Muscle layer of colon (tissue), 2 donors: ENCODE measurements around the gene AIRE.

ENCODE experiments used
- H3K27ac ChIP-seq: one replicate; pipeline ENCODE4 v1.7.0; 2013; ENCODE audit warnings: low read depth, mild to moderate bottlenecking, low read length, moderate library complexity
- H3K27me3 ChIP-seq, 2 donors: one replicate each; pipeline ENCODE4 v1.7.0; 2013; ENCODE audit warnings: low read length in 2 of 2, mild to moderate bottlenecking in 2 of 2; ENCODE audit not compliant: insufficient read depth in 2 of 2, control insufficient read depth in 1 of 2
- H3K36me3 ChIP-seq: one replicate; pipeline ENCODE4 v1.7.0; 2013; ENCODE audit warnings: mild to moderate bottlenecking, low read length; ENCODE audit not compliant: insufficient read depth
- H3K4me1 ChIP-seq: one replicate; pipeline ENCODE4 v1.7.0; 2013; ENCODE audit warnings: mild to moderate bottlenecking, low read length; ENCODE audit not compliant: insufficient read depth
- H3K4me3 ChIP-seq, 2 donors: one replicate each; pipeline ENCODE4 v1.7.0; 2013; ENCODE audit warnings: low read length in 2 of 2, low read depth in 1 of 2, mild to moderate bottlenecking in 1 of 2, moderate library complexity in 1 of 2
- H3K9ac ChIP-seq: one replicate; pipeline ENCODE4 v1.7.0; 2013; ENCODE audit warnings: low read length
- H3K9me3 ChIP-seq: one replicate; pipeline ENCODE4 v1.7.0; 2013; ENCODE audit warnings: mild to moderate bottlenecking, low read length
- donor health status: abdominal sarcoma.
- donor health status: Adenocarcinoma of cecum.

The AIRE gene

GRCh38 chr21:44314561-44314960, 28.9 kb downstream of the AIRE start:
- Histone ChIP-seq H3K4me3 (no peak overlapping the region), H3K36me3 (peaks cover 19% of the 10 kb centered on the region), H3K27ac (no peak overlapping the region)

DNA sequence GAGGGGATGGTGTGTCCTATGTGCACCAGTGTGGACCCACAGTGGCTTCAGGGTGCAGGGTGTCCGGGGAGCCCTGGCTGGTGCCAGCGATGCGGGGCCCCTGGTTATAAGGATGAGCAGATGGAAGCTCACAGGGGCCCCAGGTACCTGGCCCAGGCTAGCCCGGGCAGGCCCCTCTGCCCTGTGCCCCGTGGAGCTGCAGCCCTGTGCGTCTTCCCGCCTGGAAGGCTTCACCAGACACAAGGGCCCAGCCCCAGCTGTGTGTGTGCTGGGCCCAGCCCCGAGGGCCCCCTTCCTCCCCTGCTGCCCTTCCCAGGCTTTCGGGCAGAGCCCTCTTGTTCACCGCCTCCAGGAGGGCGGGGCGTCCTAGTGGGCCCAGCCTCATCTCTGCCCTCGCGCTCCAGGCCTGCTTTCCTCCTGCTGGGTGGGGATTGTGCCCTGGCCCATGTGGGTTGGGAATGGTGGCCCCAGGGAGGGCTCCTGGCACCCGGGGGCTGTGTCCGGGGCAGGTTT, 30.1 kb downstream of the AIRE start:
- Histone ChIP-seq H3K9ac (no peak overlapping the region), H3K36me3 (peaks cover 13% of the 10 kb centered on the region), H3K4me3 (no peak overlapping the region), H3K27ac (no peak overlapping the region), H3K27me3 (no peaks in the 10 kb centered on the region), H3K4me1 (no peaks in the 10 kb centered on the region), H3K9me3 (no peaks in the 10 kb centered on the region)

More at GRCh38 chr21:44314561-44314960, 28.9 kb downstream of the AIRE start:
- H3K9me3 ChIP-seq = no peaks in the 10 kb centered on the region
- H3K4me1 ChIP-seq = no peaks in the 10 kb centered on the region
- no peaks in the 10 kb centered on the region for H3K27me3 ChIP-seq
- no peak overlapping the region for H3K9ac ChIP-seq

- no peaks in the 10 kb centered on the region for H3K27me3 ChIP-seq
- no peak overlapping the region for H3K4me3 ChIP-seq
- no peaks in the 10 kb centered on the region for H3K4me1 ChIP-seq
- H3K9me3 ChIP-seq = no peaks in the 10 kb centered on the region
- no peak overlapping the region for H3K27ac ChIP-seq
- peaks cover 6% of the 10 kb centered on the region for H3K36me3 ChIP-seq
- no peak overlapping the region for H3K9ac ChIP-seq
Observed at GRCh38 chr21:44316277-44316900, 30.7 kb downstream of the AIRE start.

GRCh38 chr21:44317241-44317782, 31.6 kb downstream of the AIRE start:
- no peaks in the 10 kb centered on the region for H3K27me3 ChIP-seq
- no peaks in the 10 kb centered on the region for H3K9me3 ChIP-seq
- no peak overlapping the region for H3K9ac ChIP-seq
- H3K4me3 ChIP-seq = no peak overlapping the region
- no peak overlapping the region for H3K27ac ChIP-seq
- H3K36me3 ChIP-seq = peaks cover 6% of the 10 kb centered on the region
- no peaks in the 10 kb centered on the region for H3K4me1 ChIP-seq

GRCh38 chr21:44317871-44318270, 32.2 kb downstream of the AIRE start:
- peaks cover 7% of the 10 kb centered on the region for H3K36me3 ChIP-seq
- no peak overlapping the region for H3K9ac ChIP-seq
- no peak overlapping the region for H3K27ac ChIP-seq
- no peak overlapping the region for H3K4me3 ChIP-seq
- H3K9me3 ChIP-seq = no peaks in the 10 kb centered on the region
- no peaks in the 10 kb centered on the region for H3K27me3 ChIP-seq
- no peaks in the 10 kb centered on the region for H3K4me1 ChIP-seq

- H3K27me3 ChIP-seq = no peaks in the 10 kb centered on the region
- H3K4me1 ChIP-seq = no peaks in the 10 kb centered on the region
- H3K4me3 ChIP-seq = no peak overlapping the region
- H3K27ac ChIP-seq = no peak overlapping the region
- peaks cover 12% of the 10 kb centered on the region for H3K36me3 ChIP-seq
- H3K9me3 ChIP-seq = no peaks in the 10 kb centered on the region
- H3K9ac ChIP-seq = no peak overlapping the region
Observed at GRCh38 chr21:44318489-44319285, 33.0 kb downstream of the AIRE start.

DNA sequence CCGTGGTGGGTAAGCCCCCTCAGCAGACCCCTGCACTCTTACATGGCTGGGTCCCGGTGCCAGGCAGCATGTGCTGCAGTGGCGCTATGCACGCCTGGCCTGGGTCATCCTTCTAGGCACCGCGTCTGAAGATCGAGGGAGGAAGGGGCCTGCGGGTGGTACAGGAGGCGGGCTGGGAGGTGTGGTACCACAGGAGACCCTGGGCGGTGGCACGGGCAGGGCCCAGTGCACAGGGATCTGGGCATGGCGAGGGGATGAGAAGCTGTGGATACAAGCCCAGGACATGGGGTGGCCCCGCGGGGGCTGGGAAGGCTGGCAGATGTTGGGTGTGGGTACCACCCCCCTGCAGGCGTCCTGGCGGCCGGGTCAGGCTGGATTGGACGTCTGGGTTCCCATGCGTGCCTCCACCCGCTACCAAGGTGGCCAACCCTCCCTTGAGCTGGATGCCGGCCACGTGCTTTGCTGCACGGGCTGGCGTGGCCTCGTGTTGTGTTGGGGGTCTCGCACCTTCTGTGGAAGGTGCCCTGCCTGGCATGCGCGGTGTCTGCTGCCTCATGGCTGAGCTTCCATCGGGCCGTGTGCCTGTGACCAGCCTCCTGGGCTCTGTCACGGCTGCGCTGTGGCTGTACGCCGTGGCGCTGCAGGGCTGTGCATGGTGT, 33.9 kb downstream of the AIRE start:
- peaks cover 12% of the 10 kb centered on the region for H3K36me3 ChIP-seq

DNA sequence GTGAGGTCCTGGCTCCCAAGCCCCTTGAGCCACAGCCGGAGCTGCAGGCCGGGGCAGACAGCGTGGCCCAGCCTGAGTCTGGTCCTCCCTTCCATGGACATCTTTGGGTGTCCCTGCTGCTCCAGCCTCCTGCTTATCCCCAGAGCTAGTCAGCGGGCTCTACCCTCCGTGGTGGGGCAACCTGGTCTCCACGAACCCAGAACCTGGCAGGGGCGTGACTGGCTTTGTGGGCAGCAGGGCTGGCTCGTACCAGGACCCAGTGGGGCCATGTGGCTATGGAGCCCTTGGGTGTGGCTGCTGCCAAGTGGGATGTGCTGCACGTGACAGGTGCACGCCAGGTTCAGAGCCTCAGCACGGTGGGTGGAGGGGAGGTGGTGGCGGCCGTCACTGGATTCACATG, 35.2 kb downstream of the AIRE start:
- H3K9ac ChIP-seq = no peak overlapping the region
- H3K36me3 ChIP-seq = peaks cover 15% of the 10 kb centered on the region
- H3K27ac ChIP-seq = no peak overlapping the region
- H3K27me3 ChIP-seq = no peaks in the 10 kb centered on the region
- no peaks in the 10 kb centered on the region for H3K9me3 ChIP-seq
- no peaks in the 10 kb centered on the region for H3K4me1 ChIP-seq
- H3K4me3 ChIP-seq = no peak overlapping the region

More for the DNA sequence above, 33.9 kb downstream of the AIRE start:
- Histone ChIP-seq H3K27me3 (no peaks in the 10 kb centered on the region), H3K9ac (no peak overlapping the region), H3K4me1 (no peaks in the 10 kb centered on the region), H3K27ac (no peak overlapping the region), H3K4me3 (no peak overlapping the region), H3K9me3 (no peaks in the 10 kb centered on the region)

GRCh38 chr21:44321846-44322450, 36.3 kb downstream of the AIRE start:
- H3K27me3 ChIP-seq = no peaks in the 10 kb centered on the region
- no peaks in the 10 kb centered on the region for H3K4me1 ChIP-seq
- no peak overlapping the region for H3K9ac ChIP-seq
- peaks cover 18% of the 10 kb centered on the region for H3K36me3 ChIP-seq
- H3K4me3 ChIP-seq = no peak overlapping the region
- no peaks in the 10 kb centered on the region for H3K9me3 ChIP-seq
- no peak overlapping the region for H3K27ac ChIP-seq

- Histone ChIP-seq H3K9ac (no peak overlapping the region), H3K36me3 (peaks cover 18% of the 10 kb centered on the region), H3K27ac (no peak overlapping the region), H3K4me1 (no peaks in the 10 kb centered on the region), H3K27me3 (no peaks in the 10 kb centered on the region), H3K9me3 (no peaks in the 10 kb centered on the region), H3K4me3 (no peak overlapping the region)
Observed at GRCh38 chr21:44322621-44323325, 37.1 kb downstream of the AIRE start.
